Loucy (cell line): ENCODE measurements around the gene PCCB.

Source experiments
- EZH2phosphoT487 ChIP-seq: fragments of 200-600 bp; IDR thresholded peaks from 2 replicates; pipeline ENCODE4 v1.6.1; 2018; ENCODE audit warnings: antibody characterized with exemption, mild to moderate bottlenecking, moderate library complexity, borderline replicate concordance
- TF ChIP-seq, protein P1 (sequence below): fragments of 200-600 bp; sonication (generic); conservative IDR thresholded peaks from 2 replicates; pipeline ENCODE4 v1.5.1; 2014; ENCODE audit warnings: mild to moderate bottlenecking, antibody characterized with exemption, low read length

DNA sequence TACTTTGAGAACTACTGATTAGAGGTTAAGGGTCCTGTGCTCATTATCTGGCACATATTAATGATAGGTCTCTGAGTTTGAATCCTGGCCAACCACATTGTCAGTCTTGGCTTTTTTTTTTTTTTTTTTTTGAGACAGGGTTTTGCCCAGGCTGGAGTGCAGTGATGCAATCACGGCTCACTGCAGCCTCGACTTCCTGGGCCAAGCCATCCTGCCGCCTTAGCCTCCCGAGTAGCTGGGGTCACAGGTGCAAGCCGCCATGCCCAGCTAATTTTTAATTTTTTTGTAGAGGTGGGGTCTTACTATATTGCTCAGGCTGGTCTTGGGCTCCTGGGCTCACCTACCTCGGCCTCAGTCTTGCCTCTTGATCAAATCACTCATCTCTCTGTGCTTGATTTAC, 547 bp upstream of the PCCB start:
- TF ChIP-seq, protein P1, sequence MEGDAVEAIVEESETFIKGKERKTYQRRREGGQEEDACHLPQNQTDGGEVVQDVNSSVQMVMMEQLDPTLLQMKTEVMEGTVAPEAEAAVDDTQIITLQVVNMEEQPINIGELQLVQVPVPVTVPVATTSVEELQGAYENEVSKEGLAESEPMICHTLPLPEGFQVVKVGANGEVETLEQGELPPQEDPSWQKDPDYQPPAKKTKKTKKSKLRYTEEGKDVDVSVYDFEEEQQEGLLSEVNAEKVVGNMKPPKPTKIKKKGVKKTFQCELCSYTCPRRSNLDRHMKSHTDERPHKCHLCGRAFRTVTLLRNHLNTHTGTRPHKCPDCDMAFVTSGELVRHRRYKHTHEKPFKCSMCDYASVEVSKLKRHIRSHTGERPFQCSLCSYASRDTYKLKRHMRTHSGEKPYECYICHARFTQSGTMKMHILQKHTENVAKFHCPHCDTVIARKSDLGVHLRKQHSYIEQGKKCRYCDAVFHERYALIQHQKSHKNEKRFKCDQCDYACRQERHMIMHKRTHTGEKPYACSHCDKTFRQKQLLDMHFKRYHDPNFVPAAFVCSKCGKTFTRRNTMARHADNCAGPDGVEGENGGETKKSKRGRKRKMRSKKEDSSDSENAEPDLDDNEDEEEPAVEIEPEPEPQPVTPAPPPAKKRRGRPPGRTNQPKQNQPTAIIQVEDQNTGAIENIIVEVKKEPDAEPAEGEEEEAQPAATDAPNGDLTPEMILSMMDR, result no peak
- no peak for TF ChIP-seq EZH2phosphoT487
